HepG2 (cell line): ENCODE results near the gene RMRP. TPM values are rescaled to one million over a fixed set of nuclear protein-coding genes. Genes with fewer than 3 reads are reported as not detected.

ENCODE experiments used
- CCDC6 ChIP-seq: sonication (generic); formaldehyde crosslinking; IDR thresholded peaks from 2 replicates; pipeline ENCODE4 v1.8.1; 2022; ENCODE audit warnings: mild to moderate bottlenecking, missing genetic modification reagents, moderate library complexity
- CTCF ChIP-seq: sonication (generic); formaldehyde crosslinking; IDR thresholded peaks from 2 replicates; pipeline ENCODE4 v1.5.0; 2020; ENCODE audit warnings: mild to moderate bottlenecking, missing genetic modification reagents, moderate library complexity
- KMT2A ChIP-seq: sonication (generic); formaldehyde crosslinking; IDR thresholded peaks from 2 replicates; pipeline ENCODE4 v1.4.0; 2020; ENCODE audit warnings: missing genetic modification reagents
- PATZ1 ChIP-seq: sonication (generic); formaldehyde crosslinking; IDR thresholded peaks from 2 replicates; pipeline ENCODE4 v1.4.0; 2020; ENCODE audit warnings: missing genetic modification reagents
- RCOR2 ChIP-seq: IDR thresholded peaks from 2 replicates; pipeline ENCODE4 v1.6.1; 2016; ENCODE audit warnings: missing biosample characterization, missing genetic modification reagents
- RELA ChIP-seq: sonication (generic); formaldehyde crosslinking; IDR thresholded peaks from 2 replicates; pipeline ENCODE4 v1.4.0; 2020; ENCODE audit warnings: missing genetic modification reagents
- SNAPC2 ChIP-seq: sonication (generic); formaldehyde crosslinking; IDR thresholded peaks from 2 replicates; pipeline ENCODE4 v1.8.1; 2022; ENCODE audit warnings: mild to moderate bottlenecking, missing genetic modification reagents
- TOE1 ChIP-seq: sonication (generic); formaldehyde crosslinking; IDR thresholded peaks from 2 replicates; pipeline ENCODE4 v1.4.0; 2020; ENCODE audit warnings: mild to moderate bottlenecking, missing genetic modification reagents
- ZNF362 ChIP-seq: sonication (generic); formaldehyde crosslinking; IDR thresholded peaks from 2 replicates; pipeline ENCODE4 v1.4.0; 2020; ENCODE audit warnings: missing genetic modification reagents, mild to moderate bottlenecking, borderline replicate concordance
- ZNF720 ChIP-seq: sonication (generic); formaldehyde crosslinking; IDR thresholded peaks from 2 replicates; pipeline ENCODE4 v1.4.0; 2020; ENCODE audit warnings: missing genetic modification reagents
- ZNF775 ChIP-seq: sonication (generic); formaldehyde crosslinking; IDR thresholded peaks from 2 replicates; pipeline ENCODE4 v1.4.0; 2020; ENCODE audit warnings: missing genetic modification reagents, mild to moderate bottlenecking, moderate library complexity, borderline replicate concordance
- polyA plus RNA-seq, 8 experiments: library from polyadenylated mRNA; depleted of rRNA in 3 of 8; stranded (reverse) in 7 of 8; unstranded in 1 of 8; fragments of >200 nt; fragmentation: Illumina TruSeq in 4 of 8; extraction: Trizol in 4 of 8; gene quantifications; 2 replicates each; pipeline versions ENCODE4 v1.2.1 to v1.2.3, GENCODE V29; 2011 to 2016; ENCODE audit warnings: low read depth in 4 of 8, missing spikeins in 1 of 8, mixed read lengths in 1 of 8; ENCODE audit not compliant: insufficient read depth in 1 of 8
- total RNA-seq, 5 experiments: library from RNA; depleted of rRNA; stranded (reverse); fragments of >200 nt; fragmentation: Illumina TruSeq; extraction: Trizol; gene quantifications; 2 replicates each; pipeline ENCODE4 v1.2.3, GENCODE V29; 2016; ENCODE audit warnings: low read depth in 1 of 5
- TF ChIP-seq, protein P1 (sequence below): sonication (generic); formaldehyde crosslinking; IDR thresholded peaks from 2 replicates; pipeline ENCODE4 v1.8.1; 2022; ENCODE audit warnings: low read depth, mild to moderate bottlenecking, missing genetic modification reagents
- TF ChIP-seq, protein P2 (sequence below): sonication (generic); formaldehyde crosslinking; IDR thresholded peaks from 2 replicates; pipeline ENCODE4 v1.5.1; 2020; ENCODE audit warnings: missing genetic modification reagents, mild to moderate bottlenecking, borderline replicate concordance
- TF ChIP-seq, protein P3 (sequence below): sonication (generic); formaldehyde crosslinking; IDR thresholded peaks from 2 replicates; pipeline ENCODE4 v1.4.0; 2020; ENCODE audit warnings: missing genetic modification reagents, borderline replicate concordance

The RMRP gene
- total and polyA plus RNA-seq, 2 of the 13 experiments (the other 11 are each of a cell fraction or from before 2014, with no cell fraction given), result 51.4 to 4,025 TPM

DNA sequence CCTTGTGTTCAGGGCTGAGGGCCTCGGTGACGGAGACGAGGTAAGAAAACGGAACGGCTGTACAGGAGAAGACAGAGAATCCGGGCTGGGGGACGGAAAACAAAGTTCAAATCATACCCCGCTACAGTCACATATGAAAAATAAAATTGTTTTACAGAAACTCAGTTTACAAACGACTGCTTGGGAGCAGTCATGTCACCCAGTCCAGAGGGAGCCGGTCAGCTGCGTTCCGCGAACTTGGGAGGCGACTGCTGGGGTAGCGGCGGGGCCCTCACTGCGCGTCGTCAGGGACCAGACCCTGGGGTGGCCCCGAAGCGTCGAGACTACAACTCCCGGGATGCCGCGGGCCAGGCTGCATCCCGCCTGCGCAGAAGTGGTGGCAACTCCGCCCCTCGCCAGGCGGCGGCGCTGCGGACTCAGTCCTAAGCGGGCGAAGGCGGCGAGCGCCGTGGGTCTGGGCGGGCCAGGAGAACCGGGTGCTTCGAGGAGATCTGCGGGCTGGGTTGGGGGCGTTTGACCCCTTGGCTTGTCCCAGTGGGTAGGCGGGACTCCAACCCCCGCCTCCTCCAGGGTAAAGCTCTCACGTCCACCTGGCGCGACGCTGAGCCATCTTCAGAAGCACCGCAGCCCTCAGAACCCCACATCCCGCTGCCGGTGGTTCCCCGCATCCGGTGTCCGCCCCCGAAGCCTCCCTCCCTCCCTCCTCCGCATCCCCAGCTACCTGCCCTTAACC lies 11.1 kb downstream of the RMRP start (continued):
- TF ChIP-seq SNAPC2 (CRISPR knock-in tag) (peak; percentile 84; the same call in 1 of the 2 replicates), CTCF (CRISPR knock-in tag) (peak; percentile 98), CCDC6 (CRISPR knock-in tag) (0 out of 2 replicates have a peak, but pooled peaks have one; percentile 61), ZNF775 (CRISPR knock-in tag) (no peak), KMT2A (CRISPR knock-in tag) (peak; percentile 74; the same call in 1 of the 2 replicates), RCOR2 (CRISPR knock-in tag) (no peak), ZNF362 (CRISPR knock-in tag) (no peak), PATZ1 (CRISPR knock-in tag) (peak; percentile 61), RELA (no peak), ZNF720 (no peak), TOE1 (CRISPR knock-in tag) (no peak)
- TF ChIP-seq, protein P1, sequence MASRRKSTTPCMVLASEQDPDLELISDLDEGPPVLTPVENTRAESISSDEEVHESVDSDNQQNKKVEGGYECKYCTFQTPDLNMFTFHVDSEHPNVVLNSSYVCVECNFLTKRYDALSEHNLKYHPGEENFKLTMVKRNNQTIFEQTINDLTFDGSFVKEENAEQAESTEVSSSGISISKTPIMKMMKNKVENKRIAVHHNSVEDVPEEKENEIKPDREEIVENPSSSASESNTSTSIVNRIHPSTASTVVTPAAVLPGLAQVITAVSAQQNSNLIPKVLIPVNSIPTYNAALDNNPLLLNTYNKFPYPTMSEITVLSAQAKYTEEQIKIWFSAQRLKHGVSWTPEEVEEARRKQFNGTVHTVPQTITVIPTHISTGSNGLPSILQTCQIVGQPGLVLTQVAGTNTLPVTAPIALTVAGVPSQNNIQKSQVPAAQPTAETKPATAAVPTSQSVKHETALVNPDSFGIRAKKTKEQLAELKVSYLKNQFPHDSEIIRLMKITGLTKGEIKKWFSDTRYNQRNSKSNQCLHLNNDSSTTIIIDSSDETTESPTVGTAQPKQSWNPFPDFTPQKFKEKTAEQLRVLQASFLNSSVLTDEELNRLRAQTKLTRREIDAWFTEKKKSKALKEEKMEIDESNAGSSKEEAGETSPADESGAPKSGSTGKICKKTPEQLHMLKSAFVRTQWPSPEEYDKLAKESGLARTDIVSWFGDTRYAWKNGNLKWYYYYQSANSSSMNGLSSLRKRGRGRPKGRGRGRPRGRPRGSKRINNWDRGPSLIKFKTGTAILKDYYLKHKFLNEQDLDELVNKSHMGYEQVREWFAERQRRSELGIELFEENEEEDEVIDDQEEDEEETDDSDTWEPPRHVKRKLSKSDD (CRISPR knock-in tag), result no peak
- TF ChIP-seq, protein P2, sequence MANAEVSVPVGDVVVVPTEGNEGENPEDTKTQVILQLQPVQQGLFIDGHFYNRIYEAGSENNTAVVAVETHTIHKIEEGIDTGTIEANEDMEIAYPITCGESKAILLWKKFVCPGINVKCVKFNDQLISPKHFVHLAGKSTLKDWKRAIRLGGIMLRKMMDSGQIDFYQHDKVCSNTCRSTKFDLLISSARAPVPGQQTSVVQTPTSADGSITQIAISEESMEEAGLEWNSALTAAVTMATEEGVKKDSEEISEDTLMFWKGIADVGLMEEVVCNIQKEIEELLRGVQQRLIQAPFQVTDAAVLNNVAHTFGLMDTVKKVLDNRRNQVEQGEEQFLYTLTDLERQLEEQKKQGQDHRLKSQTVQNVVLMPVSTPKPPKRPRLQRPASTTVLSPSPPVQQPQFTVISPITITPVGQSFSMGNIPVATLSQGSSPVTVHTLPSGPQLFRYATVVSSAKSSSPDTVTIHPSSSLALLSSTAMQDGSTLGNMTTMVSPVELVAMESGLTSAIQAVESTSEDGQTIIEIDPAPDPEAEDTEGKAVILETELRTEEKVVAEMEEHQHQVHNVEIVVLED (CRISPR knock-in tag), result peak; percentile 67; the same call in 1 of the 2 replicates
- TF ChIP-seq, protein P3, sequence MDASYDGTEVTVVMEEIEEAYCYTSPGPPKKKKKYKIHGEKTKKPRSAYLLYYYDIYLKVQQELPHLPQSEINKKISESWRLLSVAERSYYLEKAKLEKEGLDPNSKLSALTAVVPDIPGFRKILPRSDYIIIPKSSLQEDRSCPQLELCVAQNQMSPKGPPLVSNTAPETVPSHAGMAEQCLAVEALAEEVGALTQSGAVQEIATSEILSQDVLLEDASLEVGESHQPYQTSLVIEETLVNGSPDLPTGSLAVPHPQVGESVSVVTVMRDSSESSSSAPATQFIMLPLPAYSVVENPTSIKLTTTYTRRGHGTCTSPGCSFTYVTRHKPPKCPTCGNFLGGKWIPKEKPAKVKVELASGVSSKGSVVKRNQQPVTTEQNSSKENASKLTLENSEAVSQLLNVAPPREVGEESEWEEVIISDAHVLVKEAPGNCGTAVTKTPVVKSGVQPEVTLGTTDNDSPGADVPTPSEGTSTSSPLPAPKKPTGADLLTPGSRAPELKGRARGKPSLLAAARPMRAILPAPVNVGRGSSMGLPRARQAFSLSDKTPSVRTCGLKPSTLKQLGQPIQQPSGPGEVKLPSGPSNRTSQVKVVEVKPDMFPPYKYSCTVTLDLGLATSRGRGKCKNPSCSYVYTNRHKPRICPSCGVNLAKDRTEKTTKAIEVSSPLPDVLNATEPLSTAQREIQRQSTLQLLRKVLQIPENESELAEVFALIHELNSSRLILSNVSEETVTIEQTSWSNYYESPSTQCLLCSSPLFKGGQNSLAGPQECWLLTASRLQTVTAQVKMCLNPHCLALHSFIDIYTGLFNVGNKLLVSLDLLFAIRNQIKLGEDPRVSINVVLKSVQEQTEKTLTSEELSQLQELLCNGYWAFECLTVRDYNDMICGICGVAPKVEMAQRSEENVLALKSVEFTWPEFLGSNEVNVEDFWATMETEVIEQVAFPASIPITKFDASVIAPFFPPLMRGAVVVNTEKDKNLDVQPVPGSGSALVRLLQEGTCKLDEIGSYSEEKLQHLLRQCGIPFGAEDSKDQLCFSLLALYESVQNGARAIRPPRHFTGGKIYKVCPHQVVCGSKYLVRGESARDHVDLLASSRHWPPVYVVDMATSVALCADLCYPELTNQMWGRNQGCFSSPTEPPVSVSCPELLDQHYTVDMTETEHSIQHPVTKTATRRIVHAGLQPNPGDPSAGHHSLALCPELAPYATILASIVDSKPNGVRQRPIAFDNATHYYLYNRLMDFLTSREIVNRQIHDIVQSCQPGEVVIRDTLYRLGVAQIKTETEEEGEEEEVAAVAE (CRISPR knock-in tag), result no peak; the same call in 1 of the 2 replicates
